IMR-90 (cell line): ENCODE measurements around the gene TGFBI. TPM values are rescaled to one million over a fixed set of nuclear protein-coding genes. Genes with fewer than 3 reads are reported as not detected.
A peak's percentile ranks its signal among the peaks of the same experiment; 100 is the strongest.

ENCODE experiments used
- ATAC-seq: fragments of 200-7000 bp; cut with Tn5 transposase; 2 replicates; pipeline ENCODE4 v1.9.1; 2020; ENCODE audit warnings: low read depth, mild to moderate bottlenecking, moderate library complexity
- BruUV-seq: library from RNA; stranded (reverse); fragments of 400-500 nt; replicated peaks from 2 replicates; lab custom pipeline; 2021; lab: Mats Ljungman, UMichigan
- CTCF ChIA-PET: fragments of 300-600 bp; formaldehyde crosslinking; extraction: SDS; loops from one replicate; lab custom pipeline; 2021; ENCODE audit warnings: antibody characterized with exemption; lab: Yijun Ruan, JAX
- POLR2A ChIA-PET: fragments of 300-600 bp; sonication (Branson Sonifier 250); formaldehyde crosslinking; loops from one replicate; lab custom pipeline; 2022; ENCODE audit warnings: antibody characterized with exemption; ENCODE audit not compliant: unreplicated experiment; lab: Charles Lee
- DNase-seq: peaks from one replicate; pipeline ENCODE4 v3.0.0; 2013
- H2AFZ ChIP-seq: replicated peaks from 2 replicates; pipeline ENCODE3; 2013; ENCODE audit warnings: low read length, mild to moderate bottlenecking; ENCODE audit not compliant: poor library complexity
- H2AK5ac ChIP-seq: 2 replicates; pipeline ENCODE4 v1.6.1; 2013; ENCODE audit warnings: low read depth, low read length, inconsistent platforms
- H2AK9ac ChIP-seq: replicated peaks from 2 replicates; pipeline ENCODE3; 2013; ENCODE audit warnings: mild to moderate bottlenecking, low read depth, low read length, moderate library complexity; ENCODE audit not compliant: poor library complexity
- H2BK120ac ChIP-seq: 2 replicates; pipeline ENCODE4 v1.6.1; 2013; ENCODE audit warnings: low read depth, low read length, inconsistent platforms
- H2BK15ac ChIP-seq: 3 replicates; pipeline ENCODE4 v1.6.1; 2013; ENCODE audit warnings: low read depth, low read length, inconsistent platforms
- H2BK20ac ChIP-seq: 2 replicates; pipeline ENCODE4 v1.6.1; 2013; ENCODE audit warnings: low read depth, mild to moderate bottlenecking, inconsistent platforms, low read length, moderate library complexity
- H2BK5ac ChIP-seq: 2 replicates; pipeline ENCODE4 v1.6.1; 2013; ENCODE audit warnings: mild to moderate bottlenecking, low read depth, low read length, inconsistent platforms; ENCODE audit not compliant: poor library complexity, severe bottlenecking
- H3K14ac ChIP-seq: replicated peaks from 2 replicates; pipeline ENCODE4 v1.6.1; 2013; ENCODE audit warnings: low read depth, low read length, inconsistent platforms
- H3K18ac ChIP-seq: 2 replicates; pipeline ENCODE4 v1.6.1; 2013; ENCODE audit warnings: low read depth, low read length, control low read depth
- H3K23ac ChIP-seq: 2 replicates; pipeline ENCODE4 v1.6.1; 2013; ENCODE audit warnings: low read depth, low read length, inconsistent platforms
- H3K27ac ChIP-seq: 2 replicates; pipeline ENCODE4 v1.5.1; 2013; ENCODE audit warnings: mild to moderate bottlenecking, control low read depth, low read length; ENCODE audit not compliant: insufficient read depth
- H3K27me3 ChIP-seq: 2 replicates; pipeline ENCODE4 v1.6.1; 2013; ENCODE audit warnings: low read length; ENCODE audit not compliant: control insufficient read depth, insufficient read depth
- H3K36me3 ChIP-seq: 2 replicates; pipeline ENCODE4 v1.6.1; 2013; ENCODE audit warnings: low read length, mixed read lengths; ENCODE audit not compliant: control insufficient read depth, insufficient read depth
- H3K4ac ChIP-seq: 2 replicates; pipeline ENCODE4 v1.6.1; 2013; ENCODE audit warnings: low read depth, low read length, inconsistent platforms
- H3K4me1 ChIP-seq: 2 replicates; pipeline ENCODE4 v1.6.1; 2013; ENCODE audit warnings: low read length, mixed read lengths; ENCODE audit not compliant: control insufficient read depth, insufficient read depth
- H3K4me2 ChIP-seq: 2 replicates; pipeline ENCODE4 v1.6.1; 2013; ENCODE audit warnings: low read depth, mild to moderate bottlenecking, control low read depth, low read length, moderate library complexity
- H3K4me3 ChIP-seq: 2 replicates; pipeline ENCODE4 v1.5.1; 2013; ENCODE audit warnings: low read depth, mild to moderate bottlenecking, control low read depth, low read length, moderate library complexity; ENCODE audit not compliant: insufficient read depth
- H3K56ac ChIP-seq: 2 replicates; pipeline ENCODE4 v1.6.1; 2013; ENCODE audit warnings: low read length, inconsistent platforms; ENCODE audit not compliant: insufficient read depth; ENCODE audit errors: extremely low read depth
- H3K79me1 ChIP-seq, 2 experiments: 2 replicates each; pipeline ENCODE4 v1.6.1; 2013; ENCODE audit warnings: low read length in 2 of 2, inconsistent platforms in 1 of 2, low read depth in 1 of 2
- H3K9ac ChIP-seq: 2 replicates; pipeline ENCODE4 v1.6.1; 2013; ENCODE audit warnings: low read depth, low read length, control low read depth
- H3K9me1 ChIP-seq: 2 replicates; pipeline ENCODE4 v1.6.1; 2013; ENCODE audit warnings: low read length, inconsistent platforms; ENCODE audit not compliant: insufficient read depth
- H3K9me3 ChIP-seq: 2 replicates; pipeline ENCODE4 v1.6.1; 2013; ENCODE audit warnings: low read length; ENCODE audit not compliant: control insufficient read depth, insufficient read depth
- H4K20me1 ChIP-seq: 2 replicates; pipeline ENCODE4 v1.6.1; 2013; ENCODE audit warnings: low read length, inconsistent platforms; ENCODE audit not compliant: insufficient read depth
- H4K5ac ChIP-seq: 2 replicates; pipeline ENCODE4 v1.6.1; 2013; ENCODE audit warnings: mild to moderate bottlenecking, low read depth, low read length, control low read depth
- H4K8ac ChIP-seq, 2 experiments: 2 replicates each; pipeline ENCODE4 v1.6.1; 2013; ENCODE audit warnings: low read depth in 2 of 2, low read length in 2 of 2, control low read depth in 1 of 2, inconsistent platforms in 1 of 2
- H4K91ac ChIP-seq: 2 replicates; pipeline ENCODE4 v1.6.1; 2013; ENCODE audit warnings: low read depth, low read length, inconsistent platforms; ENCODE audit not compliant: insufficient read depth
- FOS ChIP-seq: fragments of 150-350 bp; IDR thresholded peaks from 2 replicates; pipeline ENCODE4 v1.6.1; 2016; ENCODE audit warnings: low read depth, low read length
- MAFK ChIP-seq: IDR thresholded peaks from 2 replicates; pipeline ENCODE4 v1.6.1; 2012; ENCODE audit warnings: low read depth, low read length, improper control_type of control experiment
- MXI1 ChIP-seq: IDR thresholded peaks from 2 replicates; pipeline ENCODE4 v1.6.1; 2012; ENCODE audit warnings: low read depth, mild to moderate bottlenecking, low read length, moderate library complexity, borderline replicate concordance
- POLR2A ChIP-seq: IDR thresholded peaks from 2 replicates; pipeline ENCODE4 v1.6.1; 2012; ENCODE audit warnings: mild to moderate bottlenecking, low read depth, low read length
- WGBS, 2 experiments: methylation state at CpG; one replicate each; pipeline versions ENCODE4 v1.1.5 to v1.1.7; 2013; ENCODE audit warnings: missing lambda C conversion rate in 2 of 2; ENCODE audit not compliant: insufficient read length in 1 of 2; ENCODE audit errors: extremely low coverage in 2 of 2; 5-methylcytosine and 5-hydroxymethylcytosine counted together
- dilution Hi-C: fragments of 300-500 bp; cut with HindIII; formaldehyde crosslinking; loops from one replicate; pipeline ENCODE4 v1.14.3; 2018; ENCODE audit warnings: low sequenced_read_pairs; ENCODE audit not compliant: unreplicated experiment
- in situ Hi-C: fragments of 300-500 bp; cut with MboI; formaldehyde crosslinking; loops from 3 replicates; pipeline ENCODE4 v1.14.3; 2019; ENCODE audit warnings: low sequenced_read_pairs, inconsistent platforms, mixed read lengths
- intact Hi-C: fragments of 100-400 bp; cut with micrococcal nuclease; formaldehyde crosslinking; loops from 2 replicates; pipeline ENCODE4 v1.10.0; 2022
- polyA plus RNA-seq, 3 experiments: library from polyadenylated mRNA; depleted of rRNA; stranded (reverse); fragments of >200 nt; gene quantifications; 2 replicates each; pipeline ENCODE4 v1.2.3, GENCODE V29; 2012; ENCODE audit warnings: low replicate concordance in 1 of 3
- total RNA-seq: library from RNA; depleted of rRNA; stranded (reverse); fragments of >200 nt; gene quantifications from 2 replicates; pipeline ENCODE4 v1.2.3, GENCODE V29; 2012

Gene TGFBI
- total and polyA plus RNA-seq, 2 of the 4 experiments (the other 2 are of a cell fraction) = 618 to 1,551 TPM

DNA sequence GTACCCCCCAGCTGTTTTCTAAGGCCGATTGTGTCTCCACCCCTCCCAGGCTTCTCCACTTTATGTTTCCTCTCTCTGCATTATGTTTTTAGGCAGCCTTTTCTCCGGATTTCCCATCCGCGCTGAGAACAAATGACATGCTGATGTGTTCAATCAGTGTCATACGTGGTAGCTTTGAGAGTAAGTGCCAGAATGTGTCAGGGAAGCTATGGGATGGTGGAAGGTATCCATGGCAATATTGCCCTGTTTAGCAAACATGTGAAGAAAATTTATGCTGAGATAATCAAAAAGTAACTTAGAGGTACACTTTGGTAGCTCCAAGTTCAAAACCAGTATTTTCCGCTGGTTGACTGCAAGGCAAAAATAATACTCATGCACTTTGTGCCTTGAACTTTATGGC, 37.4 kb upstream of the TGFBI start:
- H4K91ac ChIP-seq = peak overlapping the region; percentile 38; the same call in 1 of the 2 replicates
- peaks cover 0 to 13% of the 10 kb centered on the region in 2 experiments; a peak in 1 of 4 replicates for H3K79me1 ChIP-seq
- no peaks in the 10 kb centered on the region for H3K36me3 ChIP-seq
- ATAC-seq (no peak), DNase-seq (no peak)
- no peak overlapping the region for H3K27ac ChIP-seq
- H3K9me3 ChIP-seq = no peaks in the 10 kb centered on the region
- no peak for TF ChIP-seq POLR2A
- TF ChIP-seq MAFK = peak; percentile 86
- TF ChIP-seq FOS = no peak
- TF ChIP-seq MXI1 = no peak
- no peak overlapping the region for H2AK9ac ChIP-seq
- dilution Hi-C loops = no loop called here
- H3K23ac ChIP-seq = no peak overlapping the region
- H2BK120ac ChIP-seq = no peak overlapping the region
- intact Hi-C loops = no loop called here
- ChIA-PET CTCF (no interaction called here), POLR2A (no interaction called here)
- H3K9me1 ChIP-seq = peaks cover 17% of the 10 kb centered on the region
- peak overlapping the region; percentile 16; the same call in 1 of the 2 replicates for H2AK5ac ChIP-seq
- H2BK20ac ChIP-seq = peak overlapping the region; percentile 61; the same call in 1 of the 2 replicates
- no peaks in the 10 kb centered on the region for H4K20me1 ChIP-seq
- H3K14ac ChIP-seq = no peak overlapping the region
- no TSS peak for BruUV-seq
- 0 out of 3 replicates have a peak overlapping the region, but pooled peaks have one; percentile 51 for H2BK15ac ChIP-seq
- no peak overlapping the region for H4K5ac ChIP-seq
- in situ Hi-C loops = no loop called here
- H3K4me3 ChIP-seq = no peak overlapping the region
- H3K56ac ChIP-seq = no peak overlapping the region
- no peak overlapping the region for H2AFZ ChIP-seq
- no peak overlapping the region for H2BK5ac ChIP-seq
- H3K4me1 ChIP-seq = peaks cover 32% of the 10 kb centered on the region
- no peak overlapping the region for H3K18ac ChIP-seq
- 100% methylated on average over 2 of the region's 6 CpGs; no CpG with 5 or more reads in 1 of the 2 experiments for WGBS, 2 experiments
- H3K27me3 ChIP-seq = no peaks in the 10 kb centered on the region
- no peak overlapping the region for H4K8ac ChIP-seq
- H3K4ac ChIP-seq = peak overlapping the region; percentile 69; the same call in 1 of the 2 replicates
- H3K4me2 ChIP-seq = no peak overlapping the region
- no peak overlapping the region for H3K9ac ChIP-seq
